ACHN (cell line): ENCODE data around the gene TINAG.
A peak's percentile ranks its signal among the peaks of the same experiment; 100 is the strongest.

Source experiments
- DNase-seq: peaks from one replicate; pipeline ENCODE4 v3.0.0-alpha.2; 2015
- in situ Hi-C: cut with HindIII; loops from 2 replicates; pipeline ENCODE4 v1.10.0; 2017; ENCODE audit warnings: low sequenced_read_pairs, low pct_ligation_motif_present, low pct_unique_long_range_greater_than_20kb

The TINAG gene, protein sequence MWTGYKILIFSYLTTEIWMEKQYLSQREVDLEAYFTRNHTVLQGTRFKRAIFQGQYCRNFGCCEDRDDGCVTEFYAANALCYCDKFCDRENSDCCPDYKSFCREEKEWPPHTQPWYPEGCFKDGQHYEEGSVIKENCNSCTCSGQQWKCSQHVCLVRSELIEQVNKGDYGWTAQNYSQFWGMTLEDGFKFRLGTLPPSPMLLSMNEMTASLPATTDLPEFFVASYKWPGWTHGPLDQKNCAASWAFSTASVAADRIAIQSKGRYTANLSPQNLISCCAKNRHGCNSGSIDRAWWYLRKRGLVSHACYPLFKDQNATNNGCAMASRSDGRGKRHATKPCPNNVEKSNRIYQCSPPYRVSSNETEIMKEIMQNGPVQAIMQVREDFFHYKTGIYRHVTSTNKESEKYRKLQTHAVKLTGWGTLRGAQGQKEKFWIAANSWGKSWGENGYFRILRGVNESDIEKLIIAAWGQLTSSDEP

GRCh38 chr6:54308289-54308985 is at the start of gene TINAG:
Gene TINAG (plus strand): TSS chr6:54308441. CDS start chr6:54308551, 110 bp downstream.
- DNase-seq = peak; percentile 35
- in situ Hi-C loops = no loop called here

GRCh38 chr6:54260025-54260424 is 48.2 kb upstream of the TINAG start:
- in situ Hi-C loops = no loop called here
- no peak for DNase-seq

DNA sequence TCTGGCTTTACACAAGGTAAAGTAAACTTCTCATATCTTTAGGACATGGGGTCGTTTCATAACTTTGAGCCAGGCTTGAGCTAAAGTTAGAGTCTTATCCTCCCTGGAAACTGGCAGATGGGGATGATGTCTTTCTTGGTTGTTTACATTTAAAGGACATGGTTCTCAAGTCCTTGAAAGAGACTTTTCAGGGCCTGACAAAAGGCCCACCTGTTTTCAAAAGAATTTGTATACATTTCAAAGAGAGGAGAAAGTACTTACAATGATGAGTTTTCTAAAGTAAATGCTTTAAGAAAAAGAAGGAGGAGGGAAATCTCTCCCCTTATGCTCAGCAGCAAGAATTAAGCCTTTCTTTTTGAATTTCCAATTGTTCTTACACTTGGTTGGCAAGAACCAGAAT is 45.7 kb upstream of the TINAG start:
- no peak for DNase-seq
- in situ Hi-C loops = no loop called here

GRCh38 chr6:54262971-54263370 is 45.3 kb upstream of the TINAG start:
- DNase-seq = peak; percentile 46
- in situ Hi-C loops = no loop called here

GRCh38 chr6:54264581-54265272 is 43.5 kb upstream of the TINAG start:
- in situ Hi-C loops = no loop called here
- no peak for DNase-seq

- in situ Hi-C loops = no loop called here
- no peak for DNase-seq
These were observed 41.8 kb upstream of the TINAG start for GRCh38 chr6:54266400-54266923.

DNA sequence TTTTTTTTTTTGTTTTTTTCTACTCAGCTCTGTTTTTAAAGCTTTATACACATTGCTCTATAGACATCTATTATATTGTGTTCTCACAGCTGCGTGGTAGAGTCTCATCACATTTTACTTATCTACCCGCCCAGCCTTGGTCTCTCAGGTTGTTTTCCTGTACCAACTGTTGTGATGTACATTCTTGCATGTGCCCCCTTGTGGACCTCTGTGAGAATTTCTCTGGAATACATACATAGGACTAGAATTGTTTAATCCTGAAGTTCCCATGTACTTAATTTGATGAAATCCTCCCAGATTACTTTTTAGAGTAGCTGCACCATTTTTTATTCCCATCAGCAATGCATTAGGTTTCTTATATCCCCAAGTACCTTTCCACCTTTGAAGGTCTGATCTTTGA is 40.4 kb upstream of the TINAG start:
- in situ Hi-C loops = no loop called here

GRCh38 chr6:54273214-54273820 is 34.9 kb upstream of the TINAG start:
- in situ Hi-C loops = no loop called here
- DNase-seq = no peak

More for the DNA sequence above, 40.4 kb upstream of the TINAG start:
- DNase-seq = peak; percentile 63

GRCh38 chr6:54274383-54274782 is 33.9 kb upstream of the TINAG start:
- DNase-seq = no peak
- in situ Hi-C loops = no loop called here

- in situ Hi-C loops = no loop called here
These were observed 26.1 kb upstream of the TINAG start for GRCh38 chr6:54282186-54282585.

DNA sequence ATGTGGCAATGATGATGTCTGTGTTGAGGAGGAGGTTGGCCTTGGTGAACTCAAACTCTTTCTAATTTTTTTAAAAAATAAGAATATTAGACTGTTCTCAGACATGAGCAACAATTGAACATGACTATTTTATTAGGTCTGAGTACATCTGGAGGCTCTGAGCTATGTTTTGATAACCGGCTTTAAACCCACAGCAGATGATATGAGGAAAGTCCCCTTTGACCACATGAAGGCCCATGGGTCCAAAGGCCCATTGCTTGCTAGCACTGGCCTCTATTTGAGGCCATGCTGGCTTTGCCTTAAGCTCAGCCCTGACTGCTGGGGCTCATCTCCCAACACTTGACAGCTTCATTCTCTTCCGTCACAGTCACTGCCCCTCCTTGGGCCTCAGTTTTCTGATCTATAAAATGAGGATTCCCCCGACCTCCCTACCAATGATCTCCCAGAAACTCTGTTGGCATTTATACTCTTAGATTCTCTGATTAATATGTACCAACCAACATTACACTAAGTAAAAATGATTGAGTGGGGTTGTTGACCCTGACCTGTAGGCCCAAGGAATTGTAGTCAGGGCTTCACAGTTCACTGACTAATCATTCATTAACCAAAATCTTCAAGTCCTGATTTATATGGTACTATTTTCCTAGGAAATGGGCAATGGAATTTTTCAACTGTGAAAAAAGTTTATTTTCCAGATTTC is 23.9 kb upstream of the TINAG start:
- in situ Hi-C loops = no loop called here
- DNase-seq = peak; percentile 25

More at GRCh38 chr6:54282186-54282585, 26.1 kb upstream of the TINAG start:
- DNase-seq = peak; percentile 28

- no peak for DNase-seq
- in situ Hi-C loops = no loop called here
These were observed 22.6 kb upstream of the TINAG start for GRCh38 chr6:54285595-54285994.

DNA sequence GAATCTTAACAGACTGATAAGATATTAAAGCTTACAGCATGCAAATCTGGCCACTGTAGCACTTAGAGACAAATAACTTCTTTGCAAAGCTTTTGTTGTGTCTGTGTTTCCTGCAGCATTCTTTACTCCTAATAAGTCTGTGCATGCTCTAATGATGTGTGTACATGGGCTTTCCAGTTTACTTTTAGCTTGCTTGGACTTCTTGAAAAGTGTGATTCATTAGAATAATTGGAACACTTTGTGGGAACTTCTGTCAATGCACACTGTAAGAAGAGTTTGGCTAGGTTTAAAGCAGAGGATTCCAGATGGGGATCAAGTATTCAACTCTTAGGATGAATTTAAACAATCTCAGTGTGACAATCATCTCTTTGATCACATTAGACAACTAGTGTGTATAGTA is 22.1 kb upstream of the TINAG start:
- in situ Hi-C loops = no loop called here
- no peak for DNase-seq

DNA sequence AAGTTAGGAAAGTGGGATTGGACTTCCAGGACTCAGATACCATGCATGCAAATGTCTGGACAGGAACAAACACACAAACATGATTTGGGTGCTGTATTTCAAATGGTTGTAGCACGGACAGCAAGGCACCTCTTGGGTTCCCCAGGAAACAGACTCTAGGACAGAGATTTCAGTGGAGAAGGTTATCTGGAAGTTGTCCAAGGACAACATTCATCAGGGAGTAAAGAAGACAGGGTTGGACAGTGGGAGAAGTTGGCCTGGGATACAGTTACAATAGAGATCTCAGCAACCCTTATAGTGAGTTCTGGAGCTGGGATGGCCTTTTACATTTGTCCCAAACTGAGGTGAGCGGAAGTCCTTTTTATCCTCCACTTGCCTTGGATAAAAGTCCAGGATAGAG is 19.8 kb upstream of the TINAG start:
- no peak for DNase-seq
- in situ Hi-C loops = no loop called here

- in situ Hi-C loops = no loop called here
- no peak for DNase-seq
These were observed 18.8 kb upstream of the TINAG start for GRCh38 chr6:54289426-54289825.

DNA sequence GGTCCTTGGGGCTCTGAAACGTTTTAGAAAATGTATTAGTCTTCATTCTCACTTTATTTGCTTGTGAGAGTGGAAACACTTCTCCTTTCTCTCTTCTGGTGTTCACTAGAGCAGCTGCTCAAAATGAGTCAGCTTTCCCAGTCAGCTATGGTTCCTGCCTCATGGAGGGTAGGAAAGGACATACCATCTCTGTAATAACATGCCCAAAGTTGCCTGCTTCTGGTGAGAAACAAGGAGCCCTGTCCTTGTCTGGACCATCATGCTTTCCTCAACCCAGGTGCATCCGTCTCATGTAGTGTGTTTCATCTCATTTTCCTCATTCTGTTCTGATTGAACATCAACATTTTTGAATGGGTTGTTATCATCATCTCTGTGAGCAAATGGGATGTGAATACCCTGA is 17.1 kb upstream of the TINAG start:
- in situ Hi-C loops = no loop called here
- DNase-seq = peak; percentile 62

DNA sequence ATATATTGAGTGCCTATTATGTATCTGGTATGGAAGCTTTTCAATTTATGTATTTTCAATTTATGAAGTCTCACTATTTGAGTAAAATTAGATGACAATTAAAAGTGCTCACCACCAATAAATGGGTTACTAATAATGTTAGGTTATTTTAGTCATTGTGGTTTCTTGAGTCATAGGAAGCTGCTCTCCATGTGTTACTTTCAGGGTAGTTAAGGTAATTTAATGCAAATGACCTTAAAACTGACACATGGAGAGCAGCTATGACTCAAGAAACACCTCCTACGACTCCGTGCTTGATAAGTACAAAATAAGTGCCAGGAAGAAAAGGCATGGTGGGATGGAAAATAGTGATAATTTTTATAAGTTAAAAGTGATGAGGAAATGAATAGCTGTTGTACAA is 16.5 kb upstream of the TINAG start:
- DNase-seq = peak; percentile 50
- in situ Hi-C loops = no loop called here

DNA sequence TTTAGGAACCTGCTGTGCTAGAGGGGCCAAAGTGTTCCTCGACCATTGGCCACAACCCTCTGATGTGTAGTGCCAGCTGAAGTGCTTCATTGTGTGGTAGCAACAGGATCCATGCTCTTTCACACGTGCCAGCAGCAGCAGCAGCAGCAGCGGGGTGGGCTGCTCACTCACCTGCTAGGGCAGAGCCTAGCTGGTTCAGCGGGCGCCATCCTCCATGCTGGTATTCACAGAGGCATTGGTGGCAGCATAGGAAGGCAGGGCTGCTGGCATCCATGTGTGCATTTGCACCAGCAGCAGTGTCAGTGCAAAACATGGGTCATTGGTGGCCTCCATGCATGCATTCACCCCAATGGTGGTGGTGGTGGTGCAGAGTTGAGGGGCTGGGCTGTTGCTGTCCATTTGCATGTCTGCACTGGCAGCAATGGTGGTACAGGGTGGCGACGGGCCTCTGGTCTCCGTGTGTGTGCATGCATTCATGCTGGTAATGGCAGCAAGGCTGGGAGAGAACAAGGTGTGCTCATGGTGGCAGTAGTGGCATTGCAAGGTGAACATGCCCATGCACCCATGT is 13.2 kb upstream of the TINAG start:
- DNase-seq = no peak
- in situ Hi-C loops = no loop called here
